ENCODE data around the gene ARHGEF10L. TPM values are rescaled to one million over a fixed set of nuclear protein-coding genes. Genes with fewer than 3 reads are reported as not detected.

ARHGEF10L gene
- total RNA-seq, 1 donor from 2014 or later = 16.7 TPM

GRCh38 chr1:17669866-17670451 is 130.5 kb downstream of the ARHGEF10L start:
- Histone ChIP-seq H3K9me3 (ENCODE audit: control insufficient read depth in 3 of 3, low read length in 3 of 3) (no peaks in the 10 kb centered on the region), H3K4me1 (ENCODE audit: control insufficient read depth in 3 of 3, insufficient read depth in 3 of 3, low read length in 3 of 3) (peaks cover 16 to 47% (median 32%) of the 10 kb centered on the region in 3 donors), H3K27me3 (ENCODE audit: control insufficient read depth in 3 of 3, insufficient read depth in 3 of 3, low read length in 3 of 3) (no peaks in the 10 kb centered on the region), H3K9ac (ENCODE audit: low read depth in 1 of 3, low read length in 3 of 3) (no peak overlapping the region), H3K4me3 (ENCODE audit: low read length in 3 of 3) (no peak overlapping the region), H3K27ac (ENCODE audit: low read depth, low read length) (no peak overlapping the region), H3K36me3 (ENCODE audit: control insufficient read depth in 3 of 3, insufficient read depth in 3 of 3, low read length in 3 of 3) (peaks cover 32 to 40% (median 36%) of the 10 kb centered on the region in 3 donors)

- H3K4me1 ChIP-seq (ENCODE audit: control insufficient read depth in 3 of 3, insufficient read depth in 3 of 3, low read length in 3 of 3) = peaks cover 21 to 54% (median 40%) of the 10 kb centered on the region in 3 donors
- H3K9ac ChIP-seq (ENCODE audit: low read depth in 1 of 3, low read length in 3 of 3) = no peak overlapping the region
- no peak overlapping the region for H3K4me3 ChIP-seq (ENCODE audit: low read length in 3 of 3)
- H3K36me3 ChIP-seq (ENCODE audit: control insufficient read depth in 3 of 3, insufficient read depth in 3 of 3, low read length in 3 of 3) = peaks cover 30 to 32% (median 31%) of the 10 kb centered on the region in 3 donors
- no peak overlapping the region for H3K27ac ChIP-seq (ENCODE audit: low read depth, low read length)
- no peaks in the 10 kb centered on the region for H3K9me3 ChIP-seq (ENCODE audit: control insufficient read depth in 3 of 3, low read length in 3 of 3)
- H3K27me3 ChIP-seq (ENCODE audit: control insufficient read depth in 3 of 3, insufficient read depth in 3 of 3, low read length in 3 of 3) = no peaks in the 10 kb centered on the region
Observed at GRCh38 chr1:17670587-17671313, 131.3 kb downstream of the ARHGEF10L start.

- peaks cover 21 to 58% (median 44%) of the 10 kb centered on the region in 3 donors for H3K4me1 ChIP-seq (ENCODE audit: control insufficient read depth in 3 of 3, insufficient read depth in 3 of 3, low read length in 3 of 3)
- H3K36me3 ChIP-seq (ENCODE audit: control insufficient read depth in 3 of 3, insufficient read depth in 3 of 3, low read length in 3 of 3) = peaks cover 26 to 27% (median 26%) of the 10 kb centered on the region in 3 donors
- no peak overlapping the region for H3K9ac ChIP-seq (ENCODE audit: low read depth in 1 of 3, low read length in 3 of 3)
- H3K9me3 ChIP-seq (ENCODE audit: control insufficient read depth in 3 of 3, low read length in 3 of 3) = no peaks in the 10 kb centered on the region
- H3K27me3 ChIP-seq (ENCODE audit: control insufficient read depth in 3 of 3, insufficient read depth in 3 of 3, low read length in 3 of 3) = no peaks in the 10 kb centered on the region
- no peak overlapping the region for H3K4me3 ChIP-seq (ENCODE audit: low read length in 3 of 3)
- H3K27ac ChIP-seq (ENCODE audit: low read depth, low read length) = no peak overlapping the region
Observed at GRCh38 chr1:17671314-17671705, 131.8 kb downstream of the ARHGEF10L start.

- Histone ChIP-seq H3K36me3 (ENCODE audit: control insufficient read depth in 3 of 3, insufficient read depth in 3 of 3, low read length in 3 of 3) (peaks cover 24 to 26% (median 26%) of the 10 kb centered on the region in 3 donors), H3K9ac (ENCODE audit: low read depth in 1 of 3, low read length in 3 of 3) (no peak overlapping the region), H3K4me1 (ENCODE audit: control insufficient read depth in 3 of 3, insufficient read depth in 3 of 3, low read length in 3 of 3) (peaks cover 21 to 58% (median 44%) of the 10 kb centered on the region in 3 donors), H3K4me3 (ENCODE audit: low read length in 3 of 3) (no peak overlapping the region), H3K9me3 (ENCODE audit: control insufficient read depth in 3 of 3, low read length in 3 of 3) (no peaks in the 10 kb centered on the region), H3K27me3 (ENCODE audit: control insufficient read depth in 3 of 3, insufficient read depth in 3 of 3, low read length in 3 of 3) (no peaks in the 10 kb centered on the region), H3K27ac (ENCODE audit: low read depth, low read length) (no peak overlapping the region)
Observed at GRCh38 chr1:17671741-17672140, 132.2 kb downstream of the ARHGEF10L start.

GRCh38 chr1:17672226-17672625 is 132.7 kb downstream of the ARHGEF10L start:
- Histone ChIP-seq H3K27me3 (ENCODE audit: control insufficient read depth in 3 of 3, insufficient read depth in 3 of 3, low read length in 3 of 3) (no peaks in the 10 kb centered on the region), H3K9me3 (ENCODE audit: control insufficient read depth in 3 of 3, low read length in 3 of 3) (no peaks in the 10 kb centered on the region), H3K36me3 (ENCODE audit: control insufficient read depth in 3 of 3, insufficient read depth in 3 of 3, low read length in 3 of 3) (peaks cover 26% of the 10 kb centered on the region in 3 donors), H3K4me1 (ENCODE audit: control insufficient read depth in 3 of 3, insufficient read depth in 3 of 3, low read length in 3 of 3) (peaks cover 21 to 58% (median 44%) of the 10 kb centered on the region in 3 donors), H3K4me3 (ENCODE audit: low read length in 3 of 3) (no peak overlapping the region), H3K27ac (ENCODE audit: low read depth, low read length) (no peak overlapping the region), H3K9ac (ENCODE audit: low read depth in 1 of 3, low read length in 3 of 3) (no peak overlapping the region)

GRCh38 chr1:17673329-17674072 is 134.0 kb downstream of the ARHGEF10L start:
- Histone ChIP-seq H3K27me3 (ENCODE audit: control insufficient read depth in 3 of 3, insufficient read depth in 3 of 3, low read length in 3 of 3) (no peaks in the 10 kb centered on the region), H3K27ac (ENCODE audit: low read depth, low read length) (no peak overlapping the region), H3K9me3 (ENCODE audit: control insufficient read depth in 3 of 3, low read length in 3 of 3) (no peaks in the 10 kb centered on the region), H3K36me3 (ENCODE audit: control insufficient read depth in 3 of 3, insufficient read depth in 3 of 3, low read length in 3 of 3) (peaks cover 21 to 25% (median 24%) of the 10 kb centered on the region in 3 donors), H3K4me1 (ENCODE audit: control insufficient read depth in 3 of 3, insufficient read depth in 3 of 3, low read length in 3 of 3) (peaks cover 21 to 58% (median 42%) of the 10 kb centered on the region in 3 donors), H3K9ac (ENCODE audit: low read depth in 1 of 3, low read length in 3 of 3) (peak overlapping the region in 1 of 3 donors; percentile 40), H3K4me3 (ENCODE audit: low read length in 3 of 3) (no peak overlapping the region)

- Histone ChIP-seq H3K27ac (ENCODE audit: low read depth, low read length) (no peak overlapping the region), H3K9ac (ENCODE audit: low read depth in 1 of 3, low read length in 3 of 3) (no peak overlapping the region), H3K36me3 (ENCODE audit: control insufficient read depth in 3 of 3, insufficient read depth in 3 of 3, low read length in 3 of 3) (peaks cover 13 to 27% (median 25%) of the 10 kb centered on the region in 3 donors), H3K9me3 (ENCODE audit: control insufficient read depth in 3 of 3, low read length in 3 of 3) (no peaks in the 10 kb centered on the region), H3K4me3 (ENCODE audit: low read length in 3 of 3) (peak overlapping the region in 1 of 3 donors; percentile 6), H3K27me3 (ENCODE audit: control insufficient read depth in 3 of 3, insufficient read depth in 3 of 3, low read length in 3 of 3) (no peaks in the 10 kb centered on the region), H3K4me1 (ENCODE audit: control insufficient read depth in 3 of 3, insufficient read depth in 3 of 3, low read length in 3 of 3) (peaks cover 17 to 51% (median 35%) of the 10 kb centered on the region in 3 donors)
Observed at GRCh38 chr1:17674726-17675500, 135.4 kb downstream of the ARHGEF10L start.

- Histone ChIP-seq H3K4me1 (ENCODE audit: control insufficient read depth in 3 of 3, insufficient read depth in 3 of 3, low read length in 3 of 3) (peaks cover 17 to 45% (median 33%) of the 10 kb centered on the region in 3 donors), H3K36me3 (ENCODE audit: control insufficient read depth in 3 of 3, insufficient read depth in 3 of 3, low read length in 3 of 3) (peaks cover 9 to 21% (median 19%) of the 10 kb centered on the region in 3 donors)
Observed at GRCh38 chr1:17675744-17676143, 136.2 kb downstream of the ARHGEF10L start.

GRCh38 chr1:17676387-17677060 is 137.0 kb downstream of the ARHGEF10L start:
- Histone ChIP-seq H3K4me3 (ENCODE audit: low read length in 3 of 3) (no peak overlapping the region), H3K27me3 (ENCODE audit: control insufficient read depth in 3 of 3, insufficient read depth in 3 of 3, low read length in 3 of 3) (no peaks in the 10 kb centered on the region), H3K36me3 (ENCODE audit: control insufficient read depth in 3 of 3, insufficient read depth in 3 of 3, low read length in 3 of 3) (peaks cover 14 to 24% (median 23%) of the 10 kb centered on the region in 3 donors), H3K4me1 (ENCODE audit: control insufficient read depth in 3 of 3, insufficient read depth in 3 of 3, low read length in 3 of 3) (peaks cover 17 to 39% (median 33%) of the 10 kb centered on the region in 3 donors), H3K27ac (ENCODE audit: low read depth, low read length) (no peak overlapping the region), H3K9me3 (ENCODE audit: control insufficient read depth in 3 of 3, low read length in 3 of 3) (no peaks in the 10 kb centered on the region), H3K9ac (ENCODE audit: low read depth in 1 of 3, low read length in 3 of 3) (no peak overlapping the region)

More at GRCh38 chr1:17675744-17676143, 136.2 kb downstream of the ARHGEF10L start:
- H3K9ac ChIP-seq (ENCODE audit: low read depth in 1 of 3, low read length in 3 of 3) = no peak overlapping the region
- H3K4me3 ChIP-seq (ENCODE audit: low read length in 3 of 3) = no peak overlapping the region
- no peaks in the 10 kb centered on the region for H3K27me3 ChIP-seq (ENCODE audit: control insufficient read depth in 3 of 3, insufficient read depth in 3 of 3, low read length in 3 of 3)
- no peak overlapping the region for H3K27ac ChIP-seq (ENCODE audit: low read depth, low read length)
- H3K9me3 ChIP-seq (ENCODE audit: control insufficient read depth in 3 of 3, low read length in 3 of 3) = no peaks in the 10 kb centered on the region
